Liver (tissue), 9 donors: Measurements from ENCODE around the gene ATP2C2. TPM values are rescaled to one million over a fixed set of nuclear protein-coding genes. Genes with fewer than 3 reads are reported as not detected.

ENCODE experiments used
- DNase-seq: peaks from one replicate; pipeline ENCODE4 v3.0.0-alpha.2; 2017; ENCODE audit warnings: low spot score
- H3K27ac ChIP-seq, 2 donors: one replicate each; pipeline ENCODE4 v1.7.0; 2013; ENCODE audit warnings: inconsistent platforms in 2 of 2, low read length in 2 of 2, control low read depth in 1 of 2, low read depth in 1 of 2, mild to moderate bottlenecking in 1 of 2
- H3K27me3 ChIP-seq, 4 donors: one replicate each; pipeline versions ENCODE4 v1.6.1 to v1.7.0; 2013; ENCODE audit warnings: low read length in 3 of 4, inconsistent platforms in 1 of 4, mild to moderate bottlenecking in 1 of 4, moderate library complexity in 1 of 4; ENCODE audit not compliant: control insufficient read depth in 4 of 4, insufficient read depth in 4 of 4
- H3K36me3 ChIP-seq, 4 donors: one replicate each; pipeline versions ENCODE4 v1.6.1 to v1.7.0; 2013; ENCODE audit warnings: low read length in 3 of 4, mild to moderate bottlenecking in 3 of 4, low read depth in 1 of 4, moderate library complexity in 1 of 4; ENCODE audit not compliant: control insufficient read depth in 4 of 4, insufficient read depth in 3 of 4
- H3K4me1 ChIP-seq, 4 donors: one replicate each; pipeline versions ENCODE4 v1.6.1 to v1.7.0; 2013; ENCODE audit warnings: low read length in 3 of 4, mild to moderate bottlenecking in 3 of 4, moderate library complexity in 1 of 4; ENCODE audit not compliant: control insufficient read depth in 4 of 4, insufficient read depth in 4 of 4
- H3K4me3 ChIP-seq, 3 donors: one replicate each; pipeline versions ENCODE4 v1.6.1 to v1.7.0; 2013; ENCODE audit warnings: low read length in 3 of 3, control low read depth in 1 of 3, low read depth in 1 of 3, mild to moderate bottlenecking in 1 of 3
- H3K9ac ChIP-seq, 2 donors: one replicate each; pipeline ENCODE4 v1.7.0; 2013; ENCODE audit warnings: low read length in 2 of 2, mild to moderate bottlenecking in 2 of 2, moderate library complexity in 2 of 2, control low read depth in 1 of 2, low read depth in 1 of 2
- H3K9me3 ChIP-seq, 4 donors: one replicate each; pipeline versions ENCODE4 v1.6.1 to v1.7.0; 2013; ENCODE audit warnings: low read length in 3 of 4; ENCODE audit not compliant: control insufficient read depth in 4 of 4
- ATF3 ChIP-seq: IDR thresholded peaks from 2 replicates; pipeline ENCODE4 v1.6.1; 2016; ENCODE audit warnings: antibody characterized with exemption
- EGR1 ChIP-seq, 2 donors: IDR thresholded peaks; 2 replicates each; pipeline ENCODE4 v1.6.1; 2016 to 2018; ENCODE audit warnings: antibody characterized with exemption in 2 of 2, low read depth in 2 of 2
- GABPA ChIP-seq, 2 donors: IDR thresholded peaks in 1 of 2; conservative IDR thresholded peaks in 1 of 2; 2 replicates each; pipeline ENCODE4 v1.6.1; 2016; ENCODE audit warnings: antibody characterized with exemption in 2 of 2, mild to moderate bottlenecking in 1 of 2, moderate library complexity in 1 of 2
- HNF4G ChIP-seq: IDR thresholded peaks from 2 replicates; pipeline ENCODE4 v1.6.1; 2016; ENCODE audit warnings: antibody characterized with exemption
- NR2F2 ChIP-seq: IDR thresholded peaks from 2 replicates; pipeline ENCODE4 v1.6.1; 2016; ENCODE audit warnings: antibody characterized with exemption
- RAD21 ChIP-seq, 2 donors: IDR thresholded peaks; 2 replicates each; pipeline ENCODE4 v1.6.1; 2016; ENCODE audit warnings: antibody characterized with exemption in 2 of 2, mild to moderate bottlenecking in 2 of 2
- RXRA ChIP-seq, 2 donors: IDR thresholded peaks; 2 replicates each; pipeline ENCODE4 v1.6.1; 2017 to 2018; ENCODE audit warnings: antibody characterized with exemption in 2 of 2, mild to moderate bottlenecking in 1 of 2
- SP1 ChIP-seq: IDR thresholded peaks from 2 replicates; pipeline ENCODE4 v1.6.1; 2018; ENCODE audit warnings: antibody characterized with exemption, mild to moderate bottlenecking
- TAF1 ChIP-seq: conservative IDR thresholded peaks from 2 replicates; pipeline ENCODE4 v1.6.1; 2016; ENCODE audit warnings: antibody characterized with exemption, mild to moderate bottlenecking
- YY1 ChIP-seq: IDR thresholded peaks from 2 replicates; pipeline ENCODE4 v1.6.1; 2016; ENCODE audit warnings: antibody characterized with exemption, mild to moderate bottlenecking
- WGBS: extraction: QIAGEN DNeasy Blood & Tissue Kit; methylation state at CpG from one replicate; pipeline ENCODE4 v1.1.7; 2013; 5-methylcytosine and 5-hydroxymethylcytosine counted together
- polyA plus RNA-seq, 2 donors: library from polyadenylated mRNA; stranded (reverse) in 1 of 2; unstranded in 1 of 2; fragments of 200-250 nt in 1 of 2; fragments of >200 nt in 1 of 2; fragmentation: Nextera tagmentation in 1 of 2; extraction: Ambion mirVana in 1 of 2; gene quantifications; one replicate each; pipeline versions ENCODE4 v1.2.1 to v1.2.3, GENCODE V29; 2013 to 2015
- total RNA-seq, 2 donors: library from RNA; depleted of rRNA; stranded (reverse); fragments of >200 nt; gene quantifications; one replicate each; pipeline ENCODE4 v1.2.3, GENCODE V29; 2014
- TF ChIP-seq, protein P1 (sequence below): fragments of 150-350 bp; IDR thresholded peaks from 2 replicates; pipeline ENCODE4 v1.5.1; 2017; ENCODE audit warnings: improper control_type of control experiment, low read depth, low read length; ENCODE audit not compliant: missing input control
- TF ChIP-seq, protein P2 (sequence below): IDR thresholded peaks from 2 replicates; pipeline ENCODE4 v1.6.1; 2016; ENCODE audit warnings: antibody characterized with exemption, mild to moderate bottlenecking
- donor health status: healthy.
- donor health status: healthy.
- donor health status: healthy.
- donor health status: healthy.
- donor health status: healthy.

ATP2C2 gene
- total and polyA plus RNA-seq, 4 donors: 0.05 to 0.33 (median 0.22) TPM

GRCh38 chr16:84344781-84345180 lies 23.6 kb upstream of the ATP2C2 start:
- 87% methylated on average over 8 of the region's 8 CpGs for WGBS
- Histone ChIP-seq H3K4me3 (no peak overlapping the region), H3K27me3 (no peaks in the 10 kb centered on the region), H3K9ac (no peak overlapping the region), H3K9me3 (no peaks in the 10 kb centered on the region), H3K27ac (no peak overlapping the region), H3K36me3 (no peaks in the 10 kb centered on the region), H3K4me1 (no peaks in the 10 kb centered on the region)
- TF ChIP-seq, protein P1, sequence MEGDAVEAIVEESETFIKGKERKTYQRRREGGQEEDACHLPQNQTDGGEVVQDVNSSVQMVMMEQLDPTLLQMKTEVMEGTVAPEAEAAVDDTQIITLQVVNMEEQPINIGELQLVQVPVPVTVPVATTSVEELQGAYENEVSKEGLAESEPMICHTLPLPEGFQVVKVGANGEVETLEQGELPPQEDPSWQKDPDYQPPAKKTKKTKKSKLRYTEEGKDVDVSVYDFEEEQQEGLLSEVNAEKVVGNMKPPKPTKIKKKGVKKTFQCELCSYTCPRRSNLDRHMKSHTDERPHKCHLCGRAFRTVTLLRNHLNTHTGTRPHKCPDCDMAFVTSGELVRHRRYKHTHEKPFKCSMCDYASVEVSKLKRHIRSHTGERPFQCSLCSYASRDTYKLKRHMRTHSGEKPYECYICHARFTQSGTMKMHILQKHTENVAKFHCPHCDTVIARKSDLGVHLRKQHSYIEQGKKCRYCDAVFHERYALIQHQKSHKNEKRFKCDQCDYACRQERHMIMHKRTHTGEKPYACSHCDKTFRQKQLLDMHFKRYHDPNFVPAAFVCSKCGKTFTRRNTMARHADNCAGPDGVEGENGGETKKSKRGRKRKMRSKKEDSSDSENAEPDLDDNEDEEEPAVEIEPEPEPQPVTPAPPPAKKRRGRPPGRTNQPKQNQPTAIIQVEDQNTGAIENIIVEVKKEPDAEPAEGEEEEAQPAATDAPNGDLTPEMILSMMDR: no peak
- no peak for TF ChIP-seq YY1
- TF ChIP-seq HNF4G: no peak
- TF ChIP-seq SP1: no peak
- no peak for TF ChIP-seq NR2F2
- no peak for TF ChIP-seq RAD21 (IDR thresholded peaks at IDR 0.05)
- no peak for TF ChIP-seq TAF1
- TF ChIP-seq, protein P2, sequence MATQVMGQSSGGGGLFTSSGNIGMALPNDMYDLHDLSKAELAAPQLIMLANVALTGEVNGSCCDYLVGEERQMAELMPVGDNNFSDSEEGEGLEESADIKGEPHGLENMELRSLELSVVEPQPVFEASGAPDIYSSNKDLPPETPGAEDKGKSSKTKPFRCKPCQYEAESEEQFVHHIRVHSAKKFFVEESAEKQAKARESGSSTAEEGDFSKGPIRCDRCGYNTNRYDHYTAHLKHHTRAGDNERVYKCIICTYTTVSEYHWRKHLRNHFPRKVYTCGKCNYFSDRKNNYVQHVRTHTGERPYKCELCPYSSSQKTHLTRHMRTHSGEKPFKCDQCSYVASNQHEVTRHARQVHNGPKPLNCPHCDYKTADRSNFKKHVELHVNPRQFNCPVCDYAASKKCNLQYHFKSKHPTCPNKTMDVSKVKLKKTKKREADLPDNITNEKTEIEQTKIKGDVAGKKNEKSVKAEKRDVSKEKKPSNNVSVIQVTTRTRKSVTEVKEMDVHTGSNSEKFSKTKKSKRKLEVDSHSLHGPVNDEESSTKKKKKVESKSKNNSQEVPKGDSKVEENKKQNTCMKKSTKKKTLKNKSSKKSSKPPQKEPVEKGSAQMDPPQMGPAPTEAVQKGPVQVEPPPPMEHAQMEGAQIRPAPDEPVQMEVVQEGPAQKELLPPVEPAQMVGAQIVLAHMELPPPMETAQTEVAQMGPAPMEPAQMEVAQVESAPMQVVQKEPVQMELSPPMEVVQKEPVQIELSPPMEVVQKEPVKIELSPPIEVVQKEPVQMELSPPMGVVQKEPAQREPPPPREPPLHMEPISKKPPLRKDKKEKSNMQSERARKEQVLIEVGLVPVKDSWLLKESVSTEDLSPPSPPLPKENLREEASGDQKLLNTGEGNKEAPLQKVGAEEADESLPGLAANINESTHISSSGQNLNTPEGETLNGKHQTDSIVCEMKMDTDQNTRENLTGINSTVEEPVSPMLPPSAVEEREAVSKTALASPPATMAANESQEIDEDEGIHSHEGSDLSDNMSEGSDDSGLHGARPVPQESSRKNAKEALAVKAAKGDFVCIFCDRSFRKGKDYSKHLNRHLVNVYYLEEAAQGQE: no peak
- no peak for DNase-seq

DNA sequence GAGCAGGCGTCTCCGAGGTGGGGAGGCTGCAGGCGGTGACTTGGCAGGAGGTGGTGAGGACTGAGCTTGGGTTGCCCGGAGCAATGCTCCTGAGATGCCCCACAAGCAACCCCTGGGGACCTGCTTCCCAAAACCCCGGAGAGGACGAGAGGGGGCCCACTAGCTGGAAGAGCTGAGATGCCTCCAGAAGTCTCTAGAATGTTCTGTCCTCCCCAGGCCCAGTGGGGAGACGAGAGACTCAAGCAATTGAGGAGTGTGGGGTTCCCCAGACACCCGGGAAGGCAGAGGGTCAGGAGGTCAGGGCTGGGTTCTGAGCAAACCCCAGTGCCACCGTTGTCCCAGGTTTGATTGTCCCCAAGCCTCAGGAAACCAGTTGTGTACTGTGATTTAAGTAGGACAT lies 21.2 kb upstream of the ATP2C2 start:
- no peak for DNase-seq
- Histone ChIP-seq H3K27me3 (no peaks in the 10 kb centered on the region), H3K36me3 (no peaks in the 10 kb centered on the region), H3K27ac (no peak overlapping the region), H3K4me3 (no peak overlapping the region), H3K9me3 (no peaks in the 10 kb centered on the region), H3K9ac (no peak overlapping the region), H3K4me1 (no peaks in the 10 kb centered on the region)
- WGBS: 81% methylated on average over 9 of the region's 9 CpGs
- TF ChIP-seq NR2F2: no peak
- no peak for TF ChIP-seq YY1
- TF ChIP-seq, protein P1: no peak

GRCh38 chr16:84348386-84348888 lies 19.9 kb upstream of the ATP2C2 start:
- Histone ChIP-seq H3K4me1 (no peaks in the 10 kb centered on the region), H3K27me3 (no peaks in the 10 kb centered on the region), H3K27ac (no peak overlapping the region), H3K4me3 (no peak overlapping the region), H3K9ac (no peak overlapping the region), H3K36me3 (no peaks in the 10 kb centered on the region), H3K9me3 (no peaks in the 10 kb centered on the region)
- WGBS: 74% methylated on average over 6 of the region's 6 CpGs
- DNase-seq: no peak
- TF ChIP-seq EGR1 (IDR thresholded peaks at IDR 0.05; ENCODE audit: low read depth in 2 of 2) (no peak), TAF1 (no peak), RXRA (IDR thresholded peaks at IDR 0.05) (no peak), SP1 (no peak), RAD21 (IDR thresholded peaks at IDR 0.05) (no peak), GABPA (IDR thresholded peaks at IDR 0.05 in 1 of 2, conservative IDR thresholded peaks at IDR 0.05 in 1 of 2) (no peak), HNF4G (no peak), ATF3 (no peak)
- TF ChIP-seq, protein P2: no peak
